Brain pericyte (primary cell): ENCODE measurements around the gene COP1.

ENCODE experiments used
- DNase-seq: peaks from one replicate; pipeline ENCODE4 v3.0.0-alpha.2; 2012; ENCODE audit warnings: low read depth, low spot score

Gene COP1

DNA sequence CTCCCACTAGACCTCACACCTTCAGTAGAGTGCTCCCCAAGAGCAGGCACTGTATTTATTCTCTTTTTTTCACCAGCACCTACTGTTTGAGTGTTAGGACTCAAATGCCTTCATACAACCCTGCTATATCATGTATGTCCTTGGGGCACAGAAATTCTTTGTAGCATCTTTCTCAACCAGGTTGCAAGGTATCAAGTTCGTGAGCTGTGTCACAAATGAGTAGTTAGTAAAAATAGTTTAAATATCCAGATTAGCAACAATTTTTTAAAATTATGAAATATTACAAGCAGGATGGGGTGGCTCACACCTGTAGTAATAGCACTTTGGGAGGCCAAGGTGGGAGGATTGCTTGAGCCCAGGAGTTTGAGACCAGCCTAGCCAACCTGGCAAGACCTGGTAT, 311.1 kb downstream of the COP1 start:
- DNase-seq: no peak
